ENCODE measurements around the gene FAM50B. TPM values are rescaled to one million over a fixed set of nuclear protein-coding genes. Genes with fewer than 3 reads are reported as not detected.
A peak's percentile ranks its signal among the peaks of the same experiment; 100 is the strongest.

Gene FAM50B
- total and polyA plus RNA-seq, 3 experiments from 2014 or later = 7.3 to 10.3 (median 7.5) TPM

GRCh38 chr6:3806169-3806922 is 42.8 kb upstream of the FAM50B start:
- ChIA-PET CTCF (no interaction called here), POLR2A (no interaction called here)
- no peaks in the 10 kb centered on the region for H3K4me1 ChIP-seq (ENCODE audit: insufficient read depth, low read length)
- no peak overlapping the region for H3K4me3 ChIP-seq (ENCODE audit: low read length)
- Mint-ChIP-seq H3K36me3 (no peaks in the 10 kb centered on the region), H3K27me3 (peaks cover under 1 to 12% of the 10 kb centered on the region in 2 donors), H3K4me1 (peaks cover 0 to 4% (median 4%) of the 10 kb centered on the region in 3 donors), H3K9me3 (no peaks in the 10 kb centered on the region), H3K4me3 (no peak overlapping the region), H3K27ac (no peak overlapping the region)
- no peak overlapping the region for H3K27ac ChIP-seq (ENCODE audit: low read depth, low read length)
- no peaks in the 10 kb centered on the region for H3K9me3 ChIP-seq (ENCODE audit: low read length)
- no peak for DNase-seq
- H3K27me3 ChIP-seq (ENCODE audit: insufficient read depth, low read length, poor library complexity, severe bottlenecking) = no peaks in the 10 kb centered on the region
- H3K36me3 ChIP-seq (ENCODE audit: insufficient read depth, low read length) = no peaks in the 10 kb centered on the region

DNA sequence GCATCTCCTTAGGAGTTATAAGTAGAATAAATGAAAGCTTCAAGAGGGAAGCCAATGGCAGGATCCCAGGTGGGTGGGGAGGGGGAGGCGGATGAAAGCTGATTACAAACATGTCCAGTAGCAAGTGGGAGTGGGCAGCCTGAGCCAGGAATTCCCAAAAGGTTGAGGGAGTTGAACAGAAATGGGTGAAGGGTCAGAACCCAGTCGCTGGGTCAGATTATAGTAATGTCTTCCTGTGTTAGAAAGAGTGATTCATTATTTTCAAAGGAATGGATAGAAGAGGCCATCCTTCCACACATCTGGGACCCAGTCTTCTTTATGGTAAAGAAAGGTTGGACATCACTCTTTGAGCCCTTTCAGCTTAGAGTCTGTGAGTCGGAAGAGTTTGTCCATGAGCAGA is 41.0 kb upstream of the FAM50B start:
- Mint-ChIP-seq H3K36me3 (no peaks in the 10 kb centered on the region), H3K27me3 (peaks cover 2 to 12% of the 10 kb centered on the region in 2 donors)

DNA sequence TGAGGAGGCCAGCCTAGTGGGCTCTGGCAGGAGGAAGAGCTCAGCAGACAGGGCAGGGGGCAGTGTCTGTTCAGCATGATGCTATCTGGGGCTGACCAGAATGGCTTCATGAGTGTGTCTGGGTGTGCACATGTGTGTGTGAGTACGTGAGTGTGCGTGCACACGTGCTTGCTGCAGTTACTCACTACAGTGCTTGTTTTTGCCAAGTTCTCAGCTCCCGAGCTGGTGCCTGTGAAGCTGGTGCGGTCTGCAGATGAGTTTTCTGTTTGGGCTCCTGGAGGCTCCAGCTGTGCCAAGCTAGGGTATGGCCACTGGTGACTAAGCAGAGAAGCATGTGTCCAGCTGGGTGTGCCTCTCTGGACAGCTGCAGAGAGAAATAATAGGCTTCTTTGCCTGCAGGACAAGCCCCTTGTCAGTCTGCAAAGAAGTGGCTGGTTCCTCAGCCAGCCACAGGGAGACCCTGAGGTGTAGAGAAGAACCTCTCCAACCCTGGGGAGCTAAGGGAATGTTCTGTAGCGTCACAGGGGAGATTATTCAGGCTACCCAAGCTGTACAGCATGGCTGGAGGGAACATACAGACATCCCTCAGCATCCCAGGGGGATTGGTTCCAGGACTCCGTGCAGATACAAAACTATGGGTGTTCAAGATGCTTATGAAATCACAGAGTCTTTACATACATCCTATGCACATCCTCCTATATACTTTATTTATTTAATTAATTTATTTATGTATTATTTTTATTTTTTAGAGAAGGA is 40.2 kb upstream of the FAM50B start:
- H3K27ac Mint-ChIP-seq = no peak overlapping the region
- H3K4me1 ChIP-seq (ENCODE audit: insufficient read depth, low read length) = no peaks in the 10 kb centered on the region
- no peak overlapping the region for H3K27ac ChIP-seq (ENCODE audit: low read depth, low read length)
- ChIA-PET CTCF (no interaction called here), POLR2A (interaction anchor here (0.6 kb wide), 1 partner anchor 214 kb away, joined by 6 read pairs; no protein-coding TSS in a partner anchor)
- H3K9me3 ChIP-seq (ENCODE audit: low read length) = no peaks in the 10 kb centered on the region
- H3K27me3 ChIP-seq (ENCODE audit: insufficient read depth, low read length, poor library complexity, severe bottlenecking) = no peaks in the 10 kb centered on the region
- no peaks in the 10 kb centered on the region for H3K36me3 Mint-ChIP-seq
- no peak overlapping the region for H3K4me3 Mint-ChIP-seq
- H3K27me3 Mint-ChIP-seq = peaks cover 2 to 7% of the 10 kb centered on the region in 2 donors
- no peak overlapping the region for H3K4me3 ChIP-seq (ENCODE audit: low read length)
- H3K4me1 Mint-ChIP-seq = no peaks in the 10 kb centered on the region
- no peaks in the 10 kb centered on the region for H3K9me3 Mint-ChIP-seq
- H3K36me3 ChIP-seq (ENCODE audit: insufficient read depth, low read length) = no peaks in the 10 kb centered on the region
- no peak for DNase-seq

More for the DNA sequence above, 41.0 kb upstream of the FAM50B start:
- no peaks in the 10 kb centered on the region for H3K9me3 ChIP-seq (ENCODE audit: low read length)
- no peaks in the 10 kb centered on the region for H3K4me1 Mint-ChIP-seq
- no peak overlapping the region for H3K27ac ChIP-seq (ENCODE audit: low read depth, low read length)
- POLR2A ChIA-PET = no interaction called here
- no peaks in the 10 kb centered on the region for H3K9me3 Mint-ChIP-seq
- no peaks in the 10 kb centered on the region for H3K27me3 ChIP-seq (ENCODE audit: insufficient read depth, low read length, poor library complexity, severe bottlenecking)
- H3K4me3 ChIP-seq (ENCODE audit: low read length) = no peak overlapping the region
- no peaks in the 10 kb centered on the region for H3K4me1 ChIP-seq (ENCODE audit: insufficient read depth, low read length)
- no peaks in the 10 kb centered on the region for H3K36me3 ChIP-seq (ENCODE audit: insufficient read depth, low read length)
- H3K27ac Mint-ChIP-seq = no peak overlapping the region
- CTCF ChIA-PET = no interaction called here
- DNase-seq = no peak
- no peak overlapping the region for H3K4me3 Mint-ChIP-seq

- CTCF ChIA-PET = no interaction called here
Measured at GRCh38 chr6:3809515-3809891, 39.7 kb upstream of the FAM50B start.

DNA sequence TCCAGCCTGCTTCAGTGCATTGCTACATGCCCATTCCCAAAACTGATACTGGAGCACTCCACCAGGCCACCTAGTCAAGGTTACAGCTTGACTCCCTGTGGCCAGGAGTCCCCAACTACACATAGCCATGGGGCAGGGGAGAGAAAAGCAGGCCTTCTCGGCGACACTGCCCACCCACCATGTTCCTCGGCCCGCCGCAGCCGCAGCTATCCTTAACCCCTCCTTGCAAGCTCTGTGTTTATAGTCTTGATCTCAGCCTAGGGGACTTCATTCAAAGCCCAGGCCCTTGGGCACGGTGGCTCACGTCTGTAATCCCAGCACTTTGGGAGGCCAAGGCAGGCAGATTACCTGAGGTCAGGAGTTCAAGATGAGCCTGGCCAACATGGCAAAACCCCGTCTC is 39.2 kb upstream of the FAM50B start:
- ChIA-PET CTCF (interaction anchor here (1.1 to 1.4 kb wide), 2 partner anchors 9 to 168 kb away, joined by 3 to 5 read pairs; no protein-coding TSS in a partner anchor), POLR2A (interaction anchor here (0.6 kb wide), 1 partner anchor 213 kb away, joined by 6 read pairs; no protein-coding TSS in a partner anchor)
- Histone ChIP-seq H3K4me1 (ENCODE audit: insufficient read depth, low read length) (no peaks in the 10 kb centered on the region), H3K36me3 (ENCODE audit: insufficient read depth, low read length) (no peaks in the 10 kb centered on the region), H3K27ac (ENCODE audit: low read depth, low read length) (no peak overlapping the region), H3K9me3 (ENCODE audit: low read length) (no peaks in the 10 kb centered on the region), H3K4me3 (ENCODE audit: low read length) (no peak overlapping the region), H3K27me3 (ENCODE audit: insufficient read depth, low read length, poor library complexity, severe bottlenecking) (no peaks in the 10 kb centered on the region)
- Mint-ChIP-seq H3K4me1 (no peaks in the 10 kb centered on the region), H3K27ac (no peak overlapping the region), H3K27me3 (peaks cover 2 to 7% of the 10 kb centered on the region in 2 donors), H3K36me3 (no peaks in the 10 kb centered on the region), H3K4me3 (no peak overlapping the region), H3K9me3 (no peaks in the 10 kb centered on the region)
- no peak for DNase-seq

More at GRCh38 chr6:3809515-3809891, 39.7 kb upstream of the FAM50B start:
- H3K4me3 ChIP-seq (ENCODE audit: low read length) = no peak overlapping the region
- no peaks in the 10 kb centered on the region for H3K9me3 ChIP-seq (ENCODE audit: low read length)
- H3K36me3 Mint-ChIP-seq = no peaks in the 10 kb centered on the region
- H3K27me3 ChIP-seq (ENCODE audit: insufficient read depth, low read length, poor library complexity, severe bottlenecking) = no peaks in the 10 kb centered on the region
- no peak for DNase-seq
- H3K4me1 Mint-ChIP-seq = no peaks in the 10 kb centered on the region
- H3K9me3 Mint-ChIP-seq = no peaks in the 10 kb centered on the region
- POLR2A ChIA-PET = interaction anchor here (0.6 kb wide), 1 partner anchor 213 kb away, joined by 6 read pairs; no protein-coding TSS in a partner anchor
- H3K27me3 Mint-ChIP-seq = peaks cover 2 to 7% of the 10 kb centered on the region in 2 donors
- no peak overlapping the region for H3K27ac ChIP-seq (ENCODE audit: low read depth, low read length)
- H3K4me3 Mint-ChIP-seq = no peak overlapping the region
- H3K27ac Mint-ChIP-seq = peak overlapping the region in 2 of 8 donors; percentile 43 to 87
- H3K36me3 ChIP-seq (ENCODE audit: insufficient read depth, low read length) = no peaks in the 10 kb centered on the region
- no peaks in the 10 kb centered on the region for H3K4me1 ChIP-seq (ENCODE audit: insufficient read depth, low read length)

GRCh38 chr6:3811191-3811590 is 38.0 kb upstream of the FAM50B start:
- H3K4me1 Mint-ChIP-seq = no peaks in the 10 kb centered on the region
- no peaks in the 10 kb centered on the region for H3K27me3 ChIP-seq (ENCODE audit: insufficient read depth, low read length, poor library complexity, severe bottlenecking)

DNA sequence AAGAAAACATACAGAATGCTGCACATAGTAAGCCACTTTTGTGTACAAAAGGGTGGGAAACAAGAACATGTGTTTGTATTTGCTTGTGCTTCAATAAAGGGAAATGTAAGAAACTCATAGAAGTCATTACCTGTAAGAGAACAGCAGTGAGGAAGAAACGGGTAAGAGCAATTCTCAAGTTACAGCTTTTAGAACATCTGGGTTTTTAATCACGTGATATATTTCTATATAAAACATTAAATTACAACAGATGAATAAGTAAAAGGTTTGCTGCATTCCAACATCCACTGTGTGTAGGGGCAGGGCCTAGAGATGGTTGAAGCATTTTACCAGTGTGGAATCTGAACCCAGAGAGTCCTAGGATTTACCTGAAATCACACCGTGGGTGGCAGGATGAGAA is 36.6 kb upstream of the FAM50B start:
- H3K27me3 ChIP-seq (ENCODE audit: insufficient read depth, low read length, poor library complexity, severe bottlenecking) = no peaks in the 10 kb centered on the region
- DNase-seq = no peak
- no peak overlapping the region for H3K4me3 ChIP-seq (ENCODE audit: low read length)
- no peak overlapping the region for H3K27ac Mint-ChIP-seq
- H3K36me3 Mint-ChIP-seq = no peaks in the 10 kb centered on the region
- no peak overlapping the region for H3K4me3 Mint-ChIP-seq
- peaks cover 3 to 4% of the 10 kb centered on the region in 2 donors for H3K27me3 Mint-ChIP-seq
- H3K9me3 Mint-ChIP-seq = no peaks in the 10 kb centered on the region
- H3K27ac ChIP-seq (ENCODE audit: low read depth, low read length) = no peak overlapping the region
- H3K36me3 ChIP-seq (ENCODE audit: insufficient read depth, low read length) = no peaks in the 10 kb centered on the region
- ChIA-PET POLR2A (no interaction called here), CTCF (no interaction called here)
- H3K4me1 ChIP-seq (ENCODE audit: insufficient read depth, low read length) = no peaks in the 10 kb centered on the region
- H3K4me1 Mint-ChIP-seq = no peaks in the 10 kb centered on the region
- no peaks in the 10 kb centered on the region for H3K9me3 ChIP-seq (ENCODE audit: low read length)

More at GRCh38 chr6:3811191-3811590, 38.0 kb upstream of the FAM50B start:
- no peaks in the 10 kb centered on the region for H3K9me3 Mint-ChIP-seq
- H3K4me3 ChIP-seq (ENCODE audit: low read length) = no peak overlapping the region
- no peaks in the 10 kb centered on the region for H3K36me3 ChIP-seq (ENCODE audit: insufficient read depth, low read length)
- POLR2A ChIA-PET = no interaction called here
- CTCF ChIA-PET = interaction anchor here (1.0 to 1.4 kb wide), 2 partner anchors 8 to 79 kb away, joined by 3 read pairs; no protein-coding TSS in a partner anchor
- no peaks in the 10 kb centered on the region for H3K36me3 Mint-ChIP-seq
- no peak for DNase-seq
- H3K27ac ChIP-seq (ENCODE audit: low read depth, low read length) = no peak overlapping the region
- H3K27me3 Mint-ChIP-seq = peaks cover 3 to 4% of the 10 kb centered on the region in 2 donors
- no peaks in the 10 kb centered on the region for H3K9me3 ChIP-seq (ENCODE audit: low read length)
- no peak overlapping the region for H3K27ac Mint-ChIP-seq
- H3K4me1 ChIP-seq (ENCODE audit: insufficient read depth, low read length) = no peaks in the 10 kb centered on the region
- H3K4me3 Mint-ChIP-seq = no peak overlapping the region

DNA sequence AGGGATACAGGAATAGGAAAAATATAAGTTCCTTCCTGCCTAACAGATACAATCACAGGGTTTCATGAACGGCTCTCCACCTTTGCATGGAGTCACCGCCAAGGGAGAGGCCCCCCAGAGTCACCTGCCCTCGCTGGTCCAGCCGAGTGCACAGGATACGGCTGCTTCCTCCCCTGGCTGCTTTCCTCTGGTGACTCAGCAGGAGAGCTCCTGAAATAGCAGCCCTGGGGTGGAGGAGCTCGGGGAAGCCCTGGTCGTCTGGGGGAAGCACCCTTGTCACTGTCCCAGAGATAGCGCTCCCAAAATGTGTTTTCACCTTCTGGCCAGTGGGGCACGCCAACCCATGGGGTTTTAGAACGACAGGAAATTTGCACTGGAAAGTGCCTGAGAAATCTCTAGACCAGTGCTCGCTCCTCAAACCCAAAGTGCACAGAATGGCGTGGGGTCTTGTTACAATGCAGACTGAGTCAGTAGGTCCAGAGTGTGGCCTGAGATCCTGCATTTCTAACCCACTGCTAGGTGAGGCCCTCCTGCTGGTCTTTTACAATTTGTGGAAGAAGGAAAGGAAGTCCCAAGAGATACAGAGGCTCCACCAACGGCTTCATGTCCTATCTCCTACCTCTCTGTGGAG is 35.9 kb upstream of the FAM50B start:
- Histone ChIP-seq H3K27me3 (ENCODE audit: insufficient read depth, low read length, poor library complexity, severe bottlenecking) (no peaks in the 10 kb centered on the region), H3K4me1 (ENCODE audit: insufficient read depth, low read length) (no peaks in the 10 kb centered on the region), H3K36me3 (ENCODE audit: insufficient read depth, low read length) (no peaks in the 10 kb centered on the region), H3K27ac (ENCODE audit: low read depth, low read length) (no peak overlapping the region), H3K4me3 (ENCODE audit: low read length) (no peak overlapping the region), H3K9me3 (ENCODE audit: low read length) (no peaks in the 10 kb centered on the region)
- ChIA-PET CTCF (no interaction called here), POLR2A (no interaction called here)
- DNase-seq = no peak
- H3K36me3 Mint-ChIP-seq = no peaks in the 10 kb centered on the region
- no peak overlapping the region for H3K4me3 Mint-ChIP-seq
- no peaks in the 10 kb centered on the region for H3K4me1 Mint-ChIP-seq
- H3K9me3 Mint-ChIP-seq = no peaks in the 10 kb centered on the region
- no peak overlapping the region for H3K27ac Mint-ChIP-seq
- peaks cover 3 to 4% of the 10 kb centered on the region in 2 donors for H3K27me3 Mint-ChIP-seq

Data from CD8-positive, alpha-beta memory T cell (primary cell).